HG03095 (cell line): ENCODE measurements around the gene MLLT3.

Experiments
- ATAC-seq: cut with Tn5 transposase; IDR thresholded peaks from one replicate; pipeline ENCODE4 v1.9.1; 2021; ENCODE audit warnings: moderate library complexity; ENCODE audit not compliant: unreplicated experiment

MLLT3 gene

GRCh38 chr9:20355022-20355421 is 267.3 kb downstream of the MLLT3 start:
- peak; percentile 37 for ATAC-seq

GRCh38 chr9:20353931-20354652 is 268.2 kb downstream of the MLLT3 start:
- ATAC-seq, result peak; percentile 40

- no peak for ATAC-seq
Observed at GRCh38 chr9:20353524-20353923, 268.8 kb downstream of the MLLT3 start.

GRCh38 chr9:20352591-20352990 is 269.7 kb downstream of the MLLT3 start:
- ATAC-seq, result no peak

GRCh38 chr9:20351715-20352114 is 270.6 kb downstream of the MLLT3 start:
- no peak for ATAC-seq

- no peak for ATAC-seq
Observed at GRCh38 chr9:20349568-20349967, 272.7 kb downstream of the MLLT3 start.

GRCh38 chr9:20343325-20343724 is 279.0 kb downstream of the MLLT3 start:
- ATAC-seq, result no peak

GRCh38 chr9:20340511-20340861 is 281.8 kb downstream of the MLLT3 start:
- no peak for ATAC-seq

- ATAC-seq, result no peak
Observed at GRCh38 chr9:20335668-20336332, 286.5 kb downstream of the MLLT3 start.

GRCh38 chr9:20333991-20334390 is 288.3 kb downstream of the MLLT3 start:
- ATAC-seq, result no peak

- ATAC-seq, result peak; percentile 60
Observed at GRCh38 chr9:20331095-20331685, 291.1 kb downstream of the MLLT3 start.

GRCh38 chr9:20330688-20331087 is 291.6 kb downstream of the MLLT3 start:
- ATAC-seq, result no peak

GRCh38 chr9:20326516-20326915 is 295.8 kb downstream of the MLLT3 start:
- no peak for ATAC-seq

GRCh38 chr9:20325008-20325407 is 297.3 kb downstream of the MLLT3 start:
- no peak for ATAC-seq

- no peak for ATAC-seq
Observed at GRCh38 chr9:20322212-20322611, 300.1 kb downstream of the MLLT3 start.

GRCh38 chr9:20321423-20322082 is 300.7 kb downstream of the MLLT3 start:
- no peak for ATAC-seq

GRCh38 chr9:20320921-20321320 is 301.4 kb downstream of the MLLT3 start:
- ATAC-seq, result no peak

GRCh38 chr9:20319641-20320337 is 302.5 kb downstream of the MLLT3 start:
- no peak for ATAC-seq

- ATAC-seq, result no peak
Observed at GRCh38 chr9:20319241-20319640, 303.1 kb downstream of the MLLT3 start.

GRCh38 chr9:20317701-20318100 is 304.6 kb downstream of the MLLT3 start:
- ATAC-seq, result no peak

- ATAC-seq, result no peak
Observed at GRCh38 chr9:20316372-20316771, 305.9 kb downstream of the MLLT3 start.
